ENCODE results near the gene EML4.

GRCh38 chr2:42164971-42165370 lies 4.2 kb upstream of the EML4 start:
- TF ChIP-seq POLR2A (IDR thresholded peaks at IDR 0.05) = no peak
- no peak for TF ChIP-seq CTCF (IDR thresholded peaks at IDR 0.05)

Data from heart left ventricle (tissue), 13 donors.